ENCODE results near the gene MACF1. TPM values are rescaled to one million over a fixed set of nuclear protein-coding genes. Genes with fewer than 3 reads are reported as not detected.

The MACF1 gene
- total and polyA plus RNA-seq, 9 donors: 93.6 to 331 (median 247) TPM

- no peaks in the 10 kb centered on the region for H3K36me3 ChIP-seq
- DNase-seq: peak in 1 of 5 donors; percentile 7
- 77 to 83% (median 80%) methylated on average over 4 of the region's 4 CpGs for WGBS, 3 donors
- intact Hi-C loops (cut with DNase I): no loop called here
- no peak overlapping the region for H3K27ac ChIP-seq
- no peak overlapping the region for H3K4me3 ChIP-seq
- no peaks in the 10 kb centered on the region for H3K27me3 ChIP-seq
- no peak for TF ChIP-seq CTCF (IDR thresholded peaks at IDR 0.05)
- TF ChIP-seq EP300 (IDR thresholded peaks at IDR 0.05): no peak
- TF ChIP-seq POLR2A (IDR thresholded peaks at IDR 0.05): no peak
- no peaks in the 10 kb centered on the region for H3K4me1 ChIP-seq (ENCODE audit: insufficient read depth)
- H3K9me3 ChIP-seq: no peaks in the 10 kb centered on the region
Measured at GRCh38 chr1:39528082-39528481, 323.6 kb downstream of the MACF1 start.

GRCh38 chr1:39529901-39530535 lies 325.5 kb downstream of the MACF1 start:
- no peaks in the 10 kb centered on the region for H3K36me3 ChIP-seq
- no peaks in the 10 kb centered on the region for H3K9me3 ChIP-seq
- TF ChIP-seq CTCF (IDR thresholded peaks at IDR 0.05) (no peak), POLR2A (IDR thresholded peaks at IDR 0.05) (no peak), EP300 (IDR thresholded peaks at IDR 0.05) (no peak)
- intact Hi-C loops (cut with DNase I): loop anchor here in 3 of 4 donors (10.0 kb wide), 1 partner anchor 425 kb away; no protein-coding TSS in a partner anchor
- 87 to 91% (median 88%) methylated on average over 10 of the region's 10 CpGs for WGBS, 3 donors
- H3K27ac ChIP-seq: no peak overlapping the region
- no peaks in the 10 kb centered on the region for H3K27me3 ChIP-seq
- DNase-seq: peak in 1 of 5 donors; percentile 13
- H3K4me1 ChIP-seq (ENCODE audit: insufficient read depth): no peaks in the 10 kb centered on the region
- H3K4me3 ChIP-seq: no peak overlapping the region

GRCh38 chr1:39531526-39531925 lies 327.0 kb downstream of the MACF1 start:
- no peaks in the 10 kb centered on the region for H3K27me3 ChIP-seq
- intact Hi-C loops (cut with DNase I): loop anchor here in 3 of 4 donors (10.0 kb wide), 1 partner anchor 427 kb away; no protein-coding TSS in a partner anchor
- 92 to 96% (median 94%) methylated on average over 4 of the region's 4 CpGs for WGBS, 3 donors
- no peaks in the 10 kb centered on the region for H3K9me3 ChIP-seq
- no peak for TF ChIP-seq POLR2A (IDR thresholded peaks at IDR 0.05)
- no peak for TF ChIP-seq CTCF (IDR thresholded peaks at IDR 0.05)
- H3K4me1 ChIP-seq (ENCODE audit: insufficient read depth): no peaks in the 10 kb centered on the region
- H3K4me3 ChIP-seq: no peak overlapping the region
- no peaks in the 10 kb centered on the region for H3K36me3 ChIP-seq
- no peak overlapping the region for H3K27ac ChIP-seq
- DNase-seq: peak in 1 of 5 donors; percentile 15

GRCh38 chr1:39533442-39533841 lies 328.9 kb downstream of the MACF1 start:
- 94 to 100% (median 98%) methylated on average over 1 of the region's 1 CpG for WGBS, 3 donors

More at GRCh38 chr1:39533442-39533841, 328.9 kb downstream of the MACF1 start:
- TF ChIP-seq POLR2A (IDR thresholded peaks at IDR 0.05) (no peak), EP300 (IDR thresholded peaks at IDR 0.05) (no peak), CTCF (IDR thresholded peaks at IDR 0.05) (no peak)
- intact Hi-C loops (cut with DNase I): loop anchor here in 3 of 4 donors (10.0 kb wide), 1 partner anchor 429 kb away; no protein-coding TSS in a partner anchor
- peak in 1 of 5 donors; percentile 3 for DNase-seq
- Histone ChIP-seq H3K27ac (no peak overlapping the region), H3K27me3 (no peaks in the 10 kb centered on the region), H3K4me3 (no peak overlapping the region), H3K4me1 (ENCODE audit: insufficient read depth) (no peaks in the 10 kb centered on the region), H3K36me3 (no peaks in the 10 kb centered on the region), H3K9me3 (no peaks in the 10 kb centered on the region)

Other genes starting within 250 kb of the MACF1 start
- gene AKIRIN1, start 213.4 kb upstream of the MACF1 start, total RNA-seq: 10 to 100 TPM; 19.1 to 49.0 (median 42.4) TPM
- 10 to 100 TPM; 14.9 to 64.6 TPM for gene AKIRIN1, start 213.4 kb upstream of the MACF1 start, polyA plus RNA-seq
- 100 to 1,000 TPM; 126 to 378 (median 195) TPM for gene NDUFS5, start 178.3 kb upstream of the MACF1 start, total RNA-seq
- gene NDUFS5, start 178.3 kb upstream of the MACF1 start, polyA plus RNA-seq: 100 to 1,000 TPM; 438 to 492 TPM